ENCODE data around the gene CPEB4. TPM values are rescaled to one million over a fixed set of nuclear protein-coding genes. Genes with fewer than 3 reads are reported as not detected.

The CPEB4 gene
- total RNA-seq, 4 donors from 2014 or later: 43.3 to 60.6 (median 52.4) TPM

GRCh38 chr5:173885054-173885443, 3.1 kb upstream of the CPEB4 start:
- no peak for ATAC-seq
- Histone ChIP-seq H3K36me3 (no peaks in the 10 kb centered on the region), H3K27ac (no peak overlapping the region), H3K27me3 (no peaks in the 10 kb centered on the region), H3K4me3 (no peak overlapping the region), H3K9me3 (no peaks in the 10 kb centered on the region), H3K4me1 (peaks cover 0 to 16% (median 0%) of the 10 kb centered on the region in 3 donors)
- TF ChIP-seq POLR2A (IDR thresholded peaks at IDR 0.05) (no peak), EP300 (IDR thresholded peaks at IDR 0.05) (no peak), POLR2AphosphoS5 (IDR thresholded peaks at IDR 0.05) (no peak), CTCF (IDR thresholded peaks at IDR 0.05) (no peak)
- WGBS, 2 donors (ENCODE audit: low coverage in 1 of 2): 67 to 100% methylated on average over 1 of the region's 1 CpG

GRCh38 chr5:173885475-173886010, 2.6 kb upstream of the CPEB4 start:
- no peak overlapping the region for H3K27ac ChIP-seq
- H3K27me3 ChIP-seq: no peaks in the 10 kb centered on the region
- 54 to 56% methylated on average over 5 to 6 of the region's 6 CpGs for WGBS, 2 donors (ENCODE audit: low coverage in 1 of 2)
- H3K4me3 ChIP-seq: no peak overlapping the region
- no peaks in the 10 kb centered on the region for H3K36me3 ChIP-seq
- peaks cover 0 to 19% (median 0%) of the 10 kb centered on the region in 3 donors for H3K4me1 ChIP-seq
- no peaks in the 10 kb centered on the region for H3K9me3 ChIP-seq
- TF ChIP-seq EP300 (IDR thresholded peaks at IDR 0.05) (no peak), POLR2A (IDR thresholded peaks at IDR 0.05) (no peak), CTCF (IDR thresholded peaks at IDR 0.05) (no peak), POLR2AphosphoS5 (IDR thresholded peaks at IDR 0.05) (no peak)
- no peak for ATAC-seq

DNA sequence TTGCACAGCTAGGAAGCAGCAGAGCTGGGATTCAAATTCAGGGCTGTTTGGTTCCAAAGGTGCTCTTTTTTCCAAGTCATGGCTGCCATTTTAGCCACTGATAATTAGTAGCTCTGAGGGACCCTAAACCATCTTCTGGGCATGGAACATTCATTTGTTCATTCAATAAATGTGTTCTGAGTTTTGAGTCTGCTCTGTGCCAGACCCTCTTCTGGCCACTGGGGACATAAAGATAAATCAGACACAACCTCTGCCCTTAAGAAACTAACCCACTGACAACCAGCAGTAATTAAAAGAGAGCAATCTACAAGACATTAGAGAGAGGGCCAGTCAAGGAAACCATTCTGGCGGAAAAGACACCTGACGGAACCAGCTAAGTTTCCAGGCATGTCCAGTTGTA, 2.0 kb upstream of the CPEB4 start:
- H3K4me1 ChIP-seq: peaks cover 0 to 21% (median 0%) of the 10 kb centered on the region in 3 donors
- ATAC-seq: no peak
- no peak overlapping the region for H3K27ac ChIP-seq
- H3K27me3 ChIP-seq: no peaks in the 10 kb centered on the region
- no peak overlapping the region for H3K4me3 ChIP-seq
- no peaks in the 10 kb centered on the region for H3K9me3 ChIP-seq
- H3K36me3 ChIP-seq: no peaks in the 10 kb centered on the region
- 90 to 100% methylated on average over 1 to 2 of the region's 2 CpGs for WGBS, 2 donors (ENCODE audit: low coverage in 1 of 2)
- TF ChIP-seq EP300 (IDR thresholded peaks at IDR 0.05) (no peak), POLR2A (IDR thresholded peaks at IDR 0.05) (no peak), CTCF (IDR thresholded peaks at IDR 0.05) (no peak), POLR2AphosphoS5 (IDR thresholded peaks at IDR 0.05) (no peak)

DNA sequence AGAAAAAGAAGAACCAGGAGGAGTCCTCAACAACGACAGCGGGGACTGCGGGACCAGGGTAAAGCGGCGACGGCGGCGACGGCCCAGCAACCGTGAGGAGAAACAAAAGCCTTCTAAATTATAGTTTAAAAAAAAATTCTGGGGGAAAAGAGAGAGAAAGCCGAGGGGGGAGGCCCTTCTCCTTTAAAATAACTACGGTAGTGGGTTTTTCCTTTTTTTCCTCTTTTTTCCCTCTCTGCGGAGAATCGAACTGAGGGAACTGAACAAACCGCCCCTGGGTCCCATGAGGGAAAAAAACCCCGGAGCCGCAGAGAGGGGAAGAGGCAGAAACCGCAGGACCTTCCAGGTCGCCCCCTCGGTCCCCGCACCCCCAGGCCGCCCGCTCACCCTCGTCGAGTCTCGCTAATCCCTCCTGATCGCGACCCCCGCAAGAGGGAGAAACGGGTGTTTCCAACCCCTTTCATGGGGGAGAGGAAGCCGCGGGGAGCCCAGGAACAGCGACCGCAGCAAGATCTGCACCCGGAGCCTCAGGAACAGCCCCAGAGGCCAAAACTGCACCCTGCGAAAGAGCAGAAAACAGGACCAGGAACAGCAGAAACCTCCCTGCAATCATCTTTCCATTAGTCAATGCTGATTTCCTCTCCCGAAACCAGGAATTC, 453 bp downstream of the CPEB4 start:
- Histone ChIP-seq H3K27ac (peak overlapping the region; percentile 85 to 89 (median 87)), H3K36me3 (no peaks in the 10 kb centered on the region), H3K4me3 (peak overlapping the region; percentile 78 to 94), H3K4me1 (peaks cover 0 to 46% (median 0%) of the 10 kb centered on the region in 3 donors), H3K27me3 (no peaks in the 10 kb centered on the region), H3K9me3 (no peaks in the 10 kb centered on the region)
- TF ChIP-seq POLR2AphosphoS5 (IDR thresholded peaks at IDR 0.05) (no peak), CTCF (IDR thresholded peaks at IDR 0.05) (no peak), EP300 (IDR thresholded peaks at IDR 0.05) (no peak), POLR2A (IDR thresholded peaks at IDR 0.05) (no peak)
- WGBS, 2 donors (ENCODE audit: low coverage in 1 of 2): 0 to 1% methylated on average over 17 to 34 of the region's 37 CpGs
- no peak for ATAC-seq

All from gastroesophageal sphincter (tissue), 4 donors.